GM12892 (cell line): Measurements from ENCODE around the gene BABAM2.

Experiments used
- POLR2A ChIP-seq: IDR thresholded peaks from 2 replicates; pipeline ENCODE4 v1.6.1; 2011; ENCODE audit warnings: low read depth, low read length, control low read depth
- POLR2AphosphoS5 ChIP-seq: IDR thresholded peaks from 2 replicates; pipeline ENCODE4 v1.6.1; 2011; ENCODE audit warnings: low read depth, low read length, control low read depth

GRCh38 chr2:28268386-28268785 is 377.9 kb downstream of the BABAM2 start:
- no peak for TF ChIP-seq POLR2AphosphoS5
- no peak for TF ChIP-seq POLR2A
